Neural progenitor cell (in vitro differentiated cells): ENCODE measurements around the gene IL2RA.

ENCODE experiments used
- EZH2 ChIP-seq: fragments of 200-600 bp; sonication (generic); IDR thresholded peaks from 2 replicates; pipeline ENCODE4 v1.6.1; 2017; ENCODE audit warnings: antibody characterized with exemption, mild to moderate bottlenecking, moderate library complexity
- EZH2phosphoT487 ChIP-seq: fragments of 200-600 bp; sonication (generic); IDR thresholded peaks from 2 replicates; pipeline ENCODE4 v1.6.1; 2017; ENCODE audit warnings: antibody characterized with exemption
- TF ChIP-seq, protein P1 (sequence below): fragments of 200-600 bp; sonication (generic); IDR thresholded peaks from 2 replicates; pipeline ENCODE4 v1.5.1; 2017; ENCODE audit warnings: antibody characterized with exemption, mild to moderate bottlenecking

DNA sequence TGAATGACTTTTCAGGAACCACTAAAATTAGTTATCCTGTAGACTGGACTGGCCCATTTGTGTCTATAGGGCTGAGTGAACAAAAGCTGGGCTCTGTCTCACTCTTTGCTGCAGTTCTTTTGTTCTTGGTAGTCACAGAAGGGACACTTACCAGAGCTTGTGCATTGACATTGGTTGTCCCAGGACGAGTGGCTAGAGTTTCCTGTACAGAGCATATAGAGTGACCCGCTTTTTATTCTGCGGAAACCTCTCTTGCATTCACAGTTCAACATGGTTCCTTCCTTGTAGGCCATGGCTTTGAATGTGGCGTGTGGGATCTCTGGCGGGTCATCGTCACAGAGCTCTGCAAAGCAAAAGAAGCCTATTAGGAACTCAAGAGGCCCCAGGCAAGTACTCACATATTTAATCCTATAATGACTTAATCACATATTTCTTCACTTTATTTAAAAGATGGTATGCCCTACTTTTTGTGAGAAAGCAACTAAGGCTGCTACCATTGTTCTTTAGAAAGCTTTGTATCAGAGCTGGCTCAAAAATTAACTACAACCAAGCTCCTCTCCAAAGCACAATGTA, 36.4 kb downstream of the IL2RA start:
- TF ChIP-seq, protein P1, sequence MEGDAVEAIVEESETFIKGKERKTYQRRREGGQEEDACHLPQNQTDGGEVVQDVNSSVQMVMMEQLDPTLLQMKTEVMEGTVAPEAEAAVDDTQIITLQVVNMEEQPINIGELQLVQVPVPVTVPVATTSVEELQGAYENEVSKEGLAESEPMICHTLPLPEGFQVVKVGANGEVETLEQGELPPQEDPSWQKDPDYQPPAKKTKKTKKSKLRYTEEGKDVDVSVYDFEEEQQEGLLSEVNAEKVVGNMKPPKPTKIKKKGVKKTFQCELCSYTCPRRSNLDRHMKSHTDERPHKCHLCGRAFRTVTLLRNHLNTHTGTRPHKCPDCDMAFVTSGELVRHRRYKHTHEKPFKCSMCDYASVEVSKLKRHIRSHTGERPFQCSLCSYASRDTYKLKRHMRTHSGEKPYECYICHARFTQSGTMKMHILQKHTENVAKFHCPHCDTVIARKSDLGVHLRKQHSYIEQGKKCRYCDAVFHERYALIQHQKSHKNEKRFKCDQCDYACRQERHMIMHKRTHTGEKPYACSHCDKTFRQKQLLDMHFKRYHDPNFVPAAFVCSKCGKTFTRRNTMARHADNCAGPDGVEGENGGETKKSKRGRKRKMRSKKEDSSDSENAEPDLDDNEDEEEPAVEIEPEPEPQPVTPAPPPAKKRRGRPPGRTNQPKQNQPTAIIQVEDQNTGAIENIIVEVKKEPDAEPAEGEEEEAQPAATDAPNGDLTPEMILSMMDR = no peak
- no peak for TF ChIP-seq EZH2
- TF ChIP-seq EZH2phosphoT487 = no peak
